CD4-positive, alpha-beta T cell treated with Interferon gamma for 1 hour (primary cell): Measurements from ENCODE around the gene CEP97.

Experiments used
- DNase-seq: peaks from one replicate; pipeline ENCODE4 v3.0.0-alpha.2; 2020

The CEP97 gene

DNA sequence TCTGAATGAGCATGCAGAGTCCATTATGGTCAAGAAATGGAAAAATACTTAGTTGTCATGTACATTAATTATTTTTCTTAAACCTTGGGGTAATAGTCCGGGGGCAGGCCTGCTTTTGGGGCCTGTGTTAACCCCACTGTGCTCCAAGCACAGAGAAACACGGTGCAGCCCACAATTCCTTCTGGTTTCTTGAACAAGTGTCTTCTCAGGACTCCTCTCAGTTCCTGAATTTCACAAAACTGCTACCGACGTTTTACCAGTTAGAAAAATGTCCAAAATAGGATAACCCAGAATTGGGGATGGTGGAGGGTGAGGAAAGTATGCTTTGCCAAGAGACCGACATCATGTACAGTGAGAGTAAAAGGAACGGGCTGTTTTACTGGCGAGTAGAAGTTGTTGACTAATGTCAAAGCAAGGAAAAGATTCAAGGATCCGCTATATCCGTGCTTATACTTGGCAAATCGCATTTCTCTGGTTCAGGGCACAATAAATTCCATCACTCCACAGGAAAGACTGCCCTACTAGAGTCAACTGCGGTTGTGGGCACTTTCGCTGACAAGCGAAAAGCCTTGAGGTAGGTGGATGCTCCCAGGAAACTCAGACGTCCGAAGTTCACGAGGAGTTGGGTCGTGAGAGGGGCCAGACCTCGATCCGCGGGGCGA is 54.1 kb downstream of the CEP97 start:
- no peak for DNase-seq

DNA sequence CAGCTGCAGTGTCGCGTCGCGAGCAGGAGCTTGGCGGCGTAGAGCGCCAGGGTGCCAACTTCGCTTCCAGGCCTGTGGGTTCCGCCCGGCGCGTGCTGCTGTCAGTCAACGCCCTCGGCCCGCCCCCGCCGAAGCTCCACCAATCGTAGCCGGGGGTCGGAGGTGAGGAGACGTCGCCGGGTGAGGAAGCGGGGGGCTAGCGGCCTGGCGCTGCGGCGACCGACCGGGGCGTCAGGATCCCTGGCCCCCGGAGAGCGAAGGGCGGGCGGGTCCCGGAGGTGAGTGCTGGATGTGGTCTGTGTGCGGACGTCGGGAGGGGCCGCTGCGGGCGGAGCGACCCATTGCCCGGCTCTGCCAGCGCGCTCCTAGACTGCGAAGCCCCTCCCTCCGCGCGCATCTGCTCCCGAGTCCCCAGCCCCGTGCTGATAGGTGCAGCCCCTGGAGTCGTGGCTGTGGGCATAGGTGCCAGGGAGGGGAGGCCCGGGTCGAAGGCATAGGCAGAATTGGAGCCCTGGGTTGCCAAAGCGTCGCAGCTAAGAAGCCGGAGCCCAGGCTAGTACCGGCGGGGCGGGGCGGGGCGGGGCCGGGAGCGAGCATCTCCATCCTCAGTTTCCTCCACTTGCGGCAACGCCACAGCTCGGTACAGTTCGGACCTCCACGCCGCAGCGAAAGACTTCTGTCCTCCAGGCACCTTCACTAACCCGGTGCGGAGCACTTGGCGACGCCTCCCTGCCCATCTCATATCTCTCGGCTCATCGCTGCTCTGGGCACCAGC is 54.8 kb downstream of the CEP97 start, which contains the start of gene NXPE3:
Gene NXPE3, plus strand, starts transcription at position 165 of the 775 bp plus-strand sequence. CDS start 6,386 bp downstream, outside the sequence.
- peak; percentile 90 for DNase-seq

DNA sequence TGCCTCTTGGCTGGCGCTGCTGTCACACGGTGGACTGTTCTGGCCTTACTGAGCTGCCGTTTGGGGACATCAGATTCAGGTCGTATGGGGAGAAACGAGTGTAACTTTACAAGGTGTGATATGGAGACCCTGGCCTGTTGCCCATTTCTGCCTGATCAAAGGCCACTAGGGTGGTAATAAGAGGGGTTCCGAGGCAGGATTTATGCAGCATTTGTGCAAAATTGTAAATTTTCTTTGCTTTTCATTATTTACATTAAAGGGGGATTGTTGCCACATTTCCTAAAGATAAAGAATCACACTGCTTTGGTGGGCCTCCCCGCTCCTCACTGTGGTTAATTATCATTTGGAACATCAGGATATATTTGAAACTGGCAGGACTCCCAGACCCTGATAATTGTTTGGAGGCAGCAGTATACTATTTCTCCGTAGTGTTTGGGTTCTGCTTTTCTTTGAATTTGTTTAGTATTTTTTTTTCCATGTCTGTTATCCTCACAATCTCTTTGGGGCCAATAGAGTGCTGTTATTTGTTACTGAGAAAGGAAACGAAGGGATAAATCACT is 55.5 kb downstream of the CEP97 start:
- no peak for DNase-seq

DNA sequence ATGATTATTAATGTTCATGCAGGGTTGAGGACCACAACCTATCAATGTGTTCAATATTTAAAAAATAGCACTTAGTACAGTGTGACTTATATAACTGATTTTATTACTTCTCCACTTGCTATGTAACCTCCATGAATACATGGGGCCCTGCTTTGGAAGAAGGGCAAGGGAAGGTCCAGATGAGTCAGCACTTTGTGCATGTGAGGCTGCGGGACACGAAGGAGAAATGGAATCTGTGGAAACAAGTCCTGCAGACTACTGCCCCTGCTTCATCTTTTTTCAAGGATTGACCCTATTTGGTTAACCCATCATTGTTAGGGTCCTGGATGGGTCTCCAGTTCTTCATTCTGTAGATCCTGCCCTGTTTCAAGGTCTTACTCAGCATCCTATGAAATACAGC is 56.2 kb downstream of the CEP97 start:
- no peak for DNase-seq

DNA sequence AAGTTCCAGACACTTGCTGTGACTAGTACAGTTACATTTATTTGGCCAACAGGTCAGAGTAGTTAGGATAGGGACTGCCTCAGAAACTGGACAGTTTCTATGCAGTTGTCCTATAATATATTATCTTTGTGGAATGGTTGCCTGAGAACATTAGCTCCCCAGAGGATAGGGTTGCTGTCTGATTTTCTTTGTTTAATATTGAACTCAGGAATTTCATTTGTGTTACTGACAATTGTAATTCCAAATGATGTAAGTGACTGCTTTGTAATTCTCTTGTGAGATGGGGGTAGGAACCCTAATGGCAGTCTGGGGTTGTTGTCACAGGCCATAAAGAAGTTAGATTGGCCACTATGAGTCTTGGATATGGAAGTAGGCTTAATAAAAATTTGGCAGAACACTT is 56.8 kb downstream of the CEP97 start:
- DNase-seq, result no peak

DNA sequence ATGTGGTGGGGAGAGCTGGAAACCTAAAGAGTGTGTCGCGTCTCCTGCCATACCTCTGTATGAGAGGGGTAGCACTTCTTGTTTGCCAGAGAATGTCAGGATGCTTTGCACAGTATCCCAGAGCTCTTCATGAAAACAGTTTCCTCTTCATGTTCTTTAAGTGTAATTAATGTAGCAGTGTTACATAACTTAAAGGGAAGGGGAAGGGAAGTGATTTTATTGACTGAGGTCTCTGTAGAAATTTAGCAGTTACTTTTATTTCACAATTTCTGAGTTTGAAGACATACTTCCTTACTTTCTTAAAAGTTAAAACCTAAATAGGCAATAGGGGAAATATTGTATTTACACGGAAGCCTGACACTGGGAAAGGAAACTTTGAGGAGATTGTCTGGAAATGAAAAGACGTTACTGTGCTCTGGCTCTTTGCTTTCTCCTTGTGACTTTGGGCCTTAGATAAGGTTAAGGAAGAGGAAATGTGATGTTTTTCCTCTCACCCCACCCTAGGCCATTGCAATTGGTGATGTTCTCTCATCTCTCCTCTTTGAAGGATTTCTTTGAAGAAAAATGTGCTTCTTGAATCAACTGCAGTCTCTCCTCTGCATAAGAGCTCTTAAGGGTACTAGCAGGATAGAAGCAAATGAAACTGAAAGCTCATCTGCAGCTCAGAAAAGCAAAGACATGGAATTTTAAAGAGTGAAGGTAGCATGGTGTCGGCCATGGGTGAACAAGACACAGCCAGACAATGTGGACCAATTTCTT is 60.6 kb downstream of the CEP97 start:
- no peak for DNase-seq

DNA sequence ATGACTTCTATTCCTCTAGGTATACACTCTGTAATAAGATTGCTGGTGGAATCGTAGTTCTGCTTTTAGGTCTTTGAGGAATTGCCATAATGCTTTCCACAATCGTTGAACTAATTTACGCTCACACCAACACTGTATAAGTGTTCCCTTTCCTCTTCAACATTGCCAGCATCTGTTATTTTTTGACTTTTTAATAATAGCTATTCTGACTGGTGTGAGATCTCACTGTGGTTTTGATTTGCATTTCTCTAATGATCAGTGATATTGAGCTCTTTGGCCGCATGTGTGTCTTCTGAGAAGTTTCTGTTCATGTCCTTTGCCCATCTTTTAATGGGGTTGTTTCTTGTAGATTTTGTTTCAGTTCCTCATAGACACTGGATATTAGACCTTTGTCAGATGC is 67.4 kb downstream of the CEP97 start:
- no peak for DNase-seq

DNA sequence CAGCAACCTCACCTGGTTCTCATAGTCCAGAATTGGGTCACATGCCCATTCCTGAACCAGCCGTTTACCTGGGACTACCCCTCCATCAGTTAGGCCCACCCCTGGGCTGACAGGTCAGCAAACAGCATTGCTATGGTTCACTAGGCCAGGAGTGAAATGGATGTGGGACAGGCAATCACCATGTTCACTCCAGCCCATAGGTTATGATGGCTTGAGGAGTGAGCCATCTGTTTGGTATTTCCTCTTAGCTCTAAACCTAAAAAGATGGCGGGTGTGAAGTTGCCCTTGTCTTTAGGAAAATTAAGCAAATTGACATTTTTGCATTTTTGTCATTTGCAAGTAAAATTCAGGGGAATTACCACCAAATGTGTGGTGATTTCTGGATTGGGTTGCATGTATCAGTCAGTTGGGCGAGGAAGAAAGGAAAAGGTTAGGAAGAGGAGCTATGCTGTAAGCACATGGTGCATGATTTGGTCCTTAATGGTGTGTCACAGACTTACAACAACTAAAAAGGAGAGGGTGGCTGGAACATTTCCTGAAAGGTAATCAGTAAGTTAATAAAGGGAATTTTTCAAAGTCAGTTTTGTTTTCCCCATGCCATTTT is 71.8 kb downstream of the CEP97 start:
- DNase-seq, result no peak

DNA sequence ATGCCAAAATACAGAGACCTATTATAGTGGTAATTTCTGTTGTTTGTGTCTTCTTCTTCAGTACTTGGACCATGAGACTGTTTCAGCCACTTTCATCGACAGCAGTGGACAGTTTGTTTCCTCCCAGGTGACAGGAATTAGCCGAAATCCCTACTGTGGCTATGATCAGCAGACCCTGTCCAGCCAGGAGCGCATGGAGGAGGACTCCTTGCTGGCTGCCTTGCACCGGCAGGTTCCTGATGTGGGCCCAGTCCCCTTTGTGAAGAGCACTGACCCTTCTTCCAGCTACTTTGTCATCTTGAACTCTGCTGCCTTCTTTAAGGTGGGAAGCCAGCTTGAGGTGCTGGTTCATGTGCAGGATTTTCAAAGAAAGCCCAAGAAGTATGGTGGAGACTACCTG is 76.8 kb downstream of the CEP97 start:
- DNase-seq, result no peak

DNA sequence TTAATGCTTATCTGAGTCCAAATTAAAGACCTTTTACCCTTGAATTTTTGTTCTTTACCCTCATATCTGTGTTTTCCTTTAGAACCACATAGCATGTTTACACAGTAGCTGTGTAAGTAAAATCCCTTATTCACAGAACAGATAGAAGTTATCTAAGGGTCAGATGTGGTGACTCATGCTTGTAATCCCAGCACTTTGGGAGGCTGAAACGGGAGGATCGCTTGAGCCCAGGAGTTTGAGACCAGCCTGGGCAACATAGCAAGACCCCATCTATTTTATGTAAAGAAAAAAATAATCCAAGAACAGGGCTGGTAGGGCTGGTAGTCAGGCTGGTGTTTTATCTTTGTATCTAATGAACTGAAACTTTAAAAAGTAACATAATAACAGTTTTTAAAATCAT is 77.8 kb downstream of the CEP97 start:
- DNase-seq, result no peak

DNA sequence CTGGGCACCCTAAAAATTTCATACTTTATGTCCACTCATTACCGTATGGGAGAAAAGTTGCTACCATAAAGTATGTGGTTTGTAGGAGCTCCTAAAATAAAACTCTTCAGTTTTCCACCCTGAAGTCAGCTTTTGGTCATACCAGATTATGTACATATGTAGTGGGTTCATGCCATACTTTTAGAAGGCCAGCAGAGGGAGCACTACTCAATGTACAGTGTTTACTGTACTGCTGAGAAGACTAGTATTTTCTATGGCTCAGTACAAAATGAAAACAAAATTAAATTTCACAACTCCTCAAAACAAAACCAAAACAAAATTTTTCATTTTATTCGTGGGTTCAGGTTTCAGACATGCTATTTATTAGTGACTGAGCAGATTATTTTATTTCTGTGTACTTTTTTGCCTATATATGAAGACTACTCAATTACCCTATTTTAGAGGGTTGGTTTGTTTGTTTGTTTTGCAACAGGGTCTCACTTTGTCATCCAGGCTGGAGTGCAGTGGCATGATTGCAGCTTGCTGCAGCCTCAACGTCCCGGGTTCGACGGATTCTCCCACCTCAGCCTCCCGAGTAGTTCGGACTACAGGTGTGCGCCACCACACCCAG is 78.9 kb downstream of the CEP97 start:
- peak; percentile 44 for DNase-seq

DNA sequence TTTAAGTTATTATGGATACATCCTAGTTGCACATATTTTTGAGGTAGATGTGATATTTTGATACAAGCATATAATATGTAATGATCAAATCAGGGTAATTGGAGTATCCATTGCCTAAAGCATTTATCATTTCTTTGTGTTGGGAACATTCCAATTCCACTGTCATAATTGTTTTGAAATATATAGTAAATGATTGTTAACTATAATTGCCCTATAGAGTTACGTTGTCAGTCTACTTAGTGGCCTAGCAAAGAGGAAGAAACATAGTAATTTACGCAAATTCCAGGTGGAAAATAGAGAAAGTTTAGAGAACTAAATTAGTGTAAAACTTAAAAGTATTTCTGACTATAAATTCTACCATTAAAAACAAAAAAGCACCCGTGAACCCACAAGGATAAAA is 79.5 kb downstream of the CEP97 start:
- no peak for DNase-seq

DNA sequence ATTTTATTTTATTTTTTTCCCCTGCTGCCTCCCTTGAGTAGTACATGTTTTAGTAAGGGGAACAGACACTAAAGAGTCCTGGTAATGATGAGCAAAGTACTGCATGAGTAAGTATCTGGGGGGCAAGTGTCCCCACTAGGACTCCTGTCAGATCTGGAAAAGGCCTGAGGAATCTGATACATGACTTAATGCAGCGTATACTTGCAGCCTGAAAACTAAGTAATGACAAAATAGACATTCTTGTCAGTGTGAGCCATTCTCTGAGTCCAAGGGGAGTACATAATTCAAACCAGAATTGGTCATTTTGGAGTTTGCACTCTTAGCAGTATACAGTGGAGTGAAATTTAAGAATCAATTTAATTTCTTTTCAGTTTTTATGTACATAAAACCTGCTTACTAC is 82.1 kb downstream of the CEP97 start:
- DNase-seq, result no peak

DNA sequence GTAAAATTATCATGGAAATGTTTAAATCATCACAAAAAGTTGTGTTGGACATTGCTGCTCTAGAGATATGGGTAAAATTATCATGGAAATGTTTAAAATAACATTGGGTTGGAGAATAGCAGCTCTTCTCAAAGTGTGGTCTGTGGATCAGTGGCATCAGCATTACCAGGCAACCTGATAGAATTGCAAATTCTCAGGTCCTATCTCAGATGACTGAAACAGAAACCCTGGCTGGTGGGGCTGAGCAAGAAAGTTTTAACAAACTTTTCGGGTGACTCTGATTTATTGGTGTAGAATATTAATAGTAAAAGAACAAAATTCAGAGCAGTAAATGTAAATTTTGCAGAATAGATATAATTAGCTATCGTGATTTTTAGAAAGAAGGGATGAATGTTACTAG is 83.5 kb downstream of the CEP97 start:
- no peak for DNase-seq

DNA sequence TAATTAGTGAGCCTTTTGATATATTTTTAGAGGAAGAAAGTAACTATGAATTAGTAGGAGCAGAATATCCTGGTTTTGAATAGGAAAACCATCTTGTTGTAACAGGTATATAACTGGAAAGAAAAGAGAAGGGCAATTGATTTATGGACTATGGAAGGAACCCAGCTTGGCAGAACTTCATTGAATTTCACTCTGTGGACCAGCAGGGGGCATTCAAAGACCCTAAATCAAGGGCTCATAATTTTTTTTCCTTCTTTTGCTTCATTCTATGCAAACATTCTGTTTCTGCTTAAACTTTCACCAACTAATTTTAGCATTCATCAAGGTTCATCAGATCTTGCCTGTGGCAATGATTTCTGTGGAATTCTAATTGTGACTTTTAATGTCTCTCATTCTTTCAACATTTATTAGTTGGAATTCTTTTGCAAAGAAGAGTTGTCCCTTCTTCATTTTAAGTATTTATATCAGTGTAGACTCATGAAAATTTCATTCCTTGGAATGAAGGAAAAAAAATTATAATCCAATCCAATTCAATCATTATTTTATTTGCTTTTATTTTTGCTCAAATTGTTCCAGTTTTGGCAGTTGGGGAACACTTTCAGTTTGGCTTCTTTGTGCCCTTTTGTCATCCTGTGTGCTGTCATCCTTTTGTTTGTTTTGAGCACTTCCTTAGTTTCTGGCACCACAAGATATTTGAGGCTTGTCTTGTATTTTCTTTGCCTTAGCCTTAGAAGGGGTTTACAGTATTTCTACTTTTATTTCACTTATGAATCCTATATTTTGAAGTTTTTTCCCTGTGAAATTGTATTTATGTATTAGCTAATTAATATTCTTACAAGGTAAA is 85.0 kb downstream of the CEP97 start:
- DNase-seq, result peak; percentile 25

DNA sequence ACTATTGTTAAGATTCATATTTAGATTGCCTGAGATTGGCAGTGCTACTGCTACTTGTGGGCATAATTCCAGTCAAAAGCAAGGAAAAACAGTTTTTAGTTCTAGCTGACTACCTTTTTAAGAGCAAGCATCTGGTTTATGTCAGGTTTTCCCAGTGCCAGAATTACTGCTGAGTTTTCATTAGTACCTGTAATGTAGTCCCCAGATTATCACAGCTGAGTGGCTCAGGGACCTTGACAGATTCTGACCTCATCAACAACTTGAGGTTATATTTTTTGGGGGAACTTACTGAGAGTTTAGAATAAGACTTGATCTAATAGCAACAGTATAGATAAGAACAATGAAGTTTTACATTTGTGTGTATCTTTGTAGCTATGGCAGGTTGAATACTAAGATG is 85.6 kb downstream of the CEP97 start:
- no peak for DNase-seq

DNA sequence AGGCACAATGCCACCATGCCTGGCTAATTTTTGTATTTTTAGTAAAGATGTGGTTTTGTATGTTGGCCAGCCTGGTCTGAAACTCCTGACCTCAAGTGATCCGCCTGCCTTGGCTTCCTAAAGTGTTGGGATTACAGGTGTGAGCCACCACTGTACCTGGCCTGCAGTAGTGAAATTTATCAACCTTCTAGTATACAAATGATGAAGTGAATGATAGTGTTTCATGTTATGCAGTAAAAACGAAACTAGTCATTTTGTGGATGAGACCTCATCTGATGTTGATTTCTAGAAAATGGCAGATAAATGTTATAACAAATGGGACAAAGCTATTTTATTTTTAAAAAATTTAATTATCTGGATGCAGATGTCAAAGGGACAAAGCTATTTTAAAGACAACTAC is 87.5 kb downstream of the CEP97 start:
- DNase-seq, result no peak

DNA sequence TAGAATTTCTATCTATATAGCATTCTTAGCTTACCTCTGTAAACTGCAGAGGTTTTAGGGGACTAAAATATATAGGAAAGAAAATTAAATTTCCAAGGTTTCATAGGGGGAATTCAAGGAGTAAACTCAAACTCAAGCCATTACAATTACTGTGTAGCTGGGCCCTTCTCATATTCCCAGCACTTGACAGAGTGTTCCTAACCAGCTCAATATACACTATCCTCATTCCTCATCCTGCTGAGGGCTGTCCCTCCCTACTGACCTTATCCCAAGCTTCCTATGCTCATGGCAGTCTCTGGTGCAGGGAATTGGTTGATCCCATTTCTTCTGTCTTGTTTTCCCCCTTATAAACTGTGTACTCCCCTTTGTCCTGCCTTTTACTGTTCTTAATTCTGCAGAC is 88.5 kb downstream of the CEP97 start:
- DNase-seq, result no peak

DNA sequence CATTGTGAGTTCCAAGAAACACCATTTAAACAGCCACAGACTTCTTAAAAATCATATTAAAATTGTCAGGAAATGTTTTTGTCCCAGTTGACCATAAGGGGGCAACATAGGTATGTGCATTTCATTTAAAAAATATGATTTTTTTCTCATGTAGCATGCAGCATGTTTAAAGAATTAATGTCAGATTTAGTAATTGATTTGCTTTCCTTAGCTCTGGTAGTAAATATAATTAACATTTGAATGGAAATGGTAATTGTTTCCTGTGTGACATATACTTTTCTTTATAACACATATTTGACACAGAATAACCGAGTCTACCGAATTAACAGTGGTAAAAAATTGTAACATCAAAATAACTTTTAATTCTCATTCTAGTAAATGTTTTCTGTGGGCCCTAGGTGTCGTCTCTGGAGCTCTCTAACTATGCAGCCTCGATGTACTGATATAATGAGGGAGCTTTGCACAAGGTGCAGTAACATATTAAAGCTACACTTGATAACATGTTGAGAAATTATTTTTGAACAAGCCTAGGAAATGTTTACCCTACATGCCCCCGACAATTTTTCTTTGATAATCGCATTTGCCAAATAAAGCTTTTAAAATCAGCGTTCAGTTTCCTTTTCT is 89.5 kb downstream of the CEP97 start:
- DNase-seq, result no peak

DNA sequence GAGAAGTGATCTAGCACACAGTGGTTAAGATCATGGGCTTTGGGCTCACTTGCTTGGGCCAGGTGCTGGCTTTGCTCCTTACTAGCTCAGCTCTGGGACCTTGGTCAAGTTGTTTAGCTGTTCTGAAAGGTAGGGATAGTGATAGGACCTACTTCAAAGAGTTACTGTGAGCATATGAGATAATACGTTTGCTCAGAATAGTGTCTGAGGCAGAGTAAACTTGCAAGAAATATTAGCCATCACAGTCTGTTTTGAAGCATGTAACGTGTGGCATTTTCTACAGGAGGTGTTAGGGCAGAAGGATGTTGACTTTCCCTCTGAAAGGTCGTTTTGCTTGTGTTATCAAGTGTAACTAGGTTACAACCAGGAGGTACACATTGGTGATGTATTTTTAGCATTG is 90.4 kb downstream of the CEP97 start:
- no peak for DNase-seq
